Measurements from ENCODE around the gene C1orf21.

The C1orf21 gene

DNA sequence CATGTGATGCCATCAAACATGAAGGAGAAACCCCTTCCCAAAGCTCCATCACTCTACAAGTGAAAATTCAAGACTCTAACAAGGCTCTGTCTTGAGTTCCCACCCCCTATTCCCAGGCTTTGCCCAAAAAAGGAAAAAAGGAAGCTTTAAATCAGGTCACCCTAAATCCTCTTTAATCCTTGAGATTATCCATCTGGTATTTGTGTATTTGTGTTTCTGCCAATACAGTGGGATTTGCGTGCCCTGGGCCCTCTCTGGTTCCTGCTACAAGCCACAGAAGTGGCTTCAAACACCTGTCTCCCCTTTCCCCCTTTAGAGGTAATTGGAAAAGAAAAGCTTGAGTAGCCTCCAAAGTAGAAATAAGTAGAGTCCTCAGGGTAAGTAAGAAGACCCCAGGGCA is 247.5 kb downstream of the C1orf21 start:
- no peak for DNase-seq

- no peak for DNase-seq
Measured at GRCh38 chr1:184635347-184635979, 248.6 kb downstream of the C1orf21 start.

GRCh38 chr1:184635980-184636431 is 249.2 kb downstream of the C1orf21 start:
- DNase-seq = no peak

DNA sequence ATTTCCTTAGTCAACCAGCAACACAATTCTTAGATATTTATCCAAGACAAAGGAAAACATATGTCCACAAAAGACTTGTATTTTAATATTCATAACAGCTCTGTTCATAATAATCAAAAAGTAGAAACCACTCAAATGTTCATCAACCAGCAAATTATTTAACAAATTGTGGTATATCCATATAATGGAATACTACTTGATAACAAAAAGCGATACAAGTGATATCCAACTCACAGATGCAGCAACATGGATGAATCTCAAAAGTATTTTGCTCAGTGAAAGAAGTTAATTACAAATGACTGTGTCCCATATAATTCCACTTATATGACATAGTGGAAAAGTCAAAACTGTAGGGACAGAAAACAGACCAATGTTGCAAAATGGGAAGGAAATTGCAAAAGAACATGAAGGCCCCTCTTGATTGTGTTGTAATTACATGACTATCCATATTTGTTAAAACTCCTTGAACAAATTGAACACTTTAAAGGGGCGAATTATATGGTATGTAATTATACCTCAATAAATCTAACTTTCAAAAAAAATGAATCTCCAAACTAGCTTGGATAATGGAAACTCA is 250.9 kb downstream of the C1orf21 start:
- DNase-seq = no peak

DNA sequence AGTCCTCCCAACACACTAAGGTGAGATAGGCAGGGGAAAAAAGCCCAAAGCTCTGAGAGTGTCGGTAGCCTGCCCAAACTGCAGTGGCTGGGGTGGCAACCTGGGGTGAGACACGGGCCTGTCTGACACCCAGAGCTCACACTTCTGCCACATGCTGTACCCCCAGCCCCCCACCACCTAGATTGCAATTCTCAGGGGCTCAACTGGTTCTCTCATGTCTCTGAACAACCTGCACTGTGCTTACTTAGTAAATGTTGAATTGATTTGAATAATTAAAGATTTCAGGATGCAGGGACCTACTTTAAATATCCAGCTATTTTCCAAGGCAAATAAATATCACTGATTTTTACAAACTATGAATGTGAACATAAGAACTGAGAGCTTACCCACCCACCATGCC is 252.4 kb downstream of the C1orf21 start:
- no peak for DNase-seq

GRCh38 chr1:184640505-184640904 is 253.7 kb downstream of the C1orf21 start:
- DNase-seq = no peak

DNA sequence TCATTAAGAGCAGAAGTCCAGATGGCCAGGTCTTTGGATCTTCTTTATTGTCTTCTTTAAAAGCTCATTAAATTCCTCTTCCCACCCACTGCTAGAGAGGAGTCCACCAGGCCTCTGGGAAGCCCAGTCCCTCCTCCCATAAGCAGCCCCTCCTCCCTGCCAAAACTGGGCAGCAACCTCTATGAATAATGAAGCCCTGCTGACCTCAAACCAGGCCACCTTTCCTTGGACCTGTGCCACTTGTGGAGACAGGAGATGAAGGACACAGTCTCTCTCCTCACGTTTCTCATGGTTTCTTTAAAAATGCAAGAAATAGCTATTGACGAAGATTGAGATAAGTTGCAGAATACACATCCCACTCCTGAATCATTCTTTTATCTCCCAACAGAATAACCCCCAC is 255.1 kb downstream of the C1orf21 start:
- DNase-seq = no peak

GRCh38 chr1:184643661-184644060 is 256.8 kb downstream of the C1orf21 start:
- no peak for DNase-seq

DNA sequence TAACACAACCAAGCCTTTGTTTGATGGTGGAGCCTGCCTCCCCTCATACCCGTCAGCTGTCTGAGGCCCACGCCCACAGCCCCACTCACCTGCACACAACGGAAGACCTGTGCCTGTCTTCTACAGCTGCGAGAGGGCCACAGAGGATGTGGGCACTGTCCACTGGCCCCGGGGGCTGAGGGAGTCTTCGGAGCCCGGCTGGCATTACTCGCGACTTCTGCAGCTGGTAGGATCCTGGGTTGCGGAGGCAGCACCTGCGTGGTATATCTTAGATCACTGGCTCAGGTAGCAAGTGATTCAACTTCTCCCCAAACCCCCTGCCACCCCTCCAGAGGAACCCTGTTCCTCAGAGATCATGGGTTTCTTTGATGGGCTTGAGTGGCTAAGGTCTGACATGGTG is 257.9 kb downstream of the C1orf21 start:
- DNase-seq = no peak

GRCh38 chr1:184646178-184646701 is 259.4 kb downstream of the C1orf21 start:
- DNase-seq = no peak

- no peak for DNase-seq
Measured at GRCh38 chr1:184646824-184647223, 260.0 kb downstream of the C1orf21 start.

GRCh38 chr1:184647471-184647870 is 260.6 kb downstream of the C1orf21 start:
- DNase-seq = no peak

DNA sequence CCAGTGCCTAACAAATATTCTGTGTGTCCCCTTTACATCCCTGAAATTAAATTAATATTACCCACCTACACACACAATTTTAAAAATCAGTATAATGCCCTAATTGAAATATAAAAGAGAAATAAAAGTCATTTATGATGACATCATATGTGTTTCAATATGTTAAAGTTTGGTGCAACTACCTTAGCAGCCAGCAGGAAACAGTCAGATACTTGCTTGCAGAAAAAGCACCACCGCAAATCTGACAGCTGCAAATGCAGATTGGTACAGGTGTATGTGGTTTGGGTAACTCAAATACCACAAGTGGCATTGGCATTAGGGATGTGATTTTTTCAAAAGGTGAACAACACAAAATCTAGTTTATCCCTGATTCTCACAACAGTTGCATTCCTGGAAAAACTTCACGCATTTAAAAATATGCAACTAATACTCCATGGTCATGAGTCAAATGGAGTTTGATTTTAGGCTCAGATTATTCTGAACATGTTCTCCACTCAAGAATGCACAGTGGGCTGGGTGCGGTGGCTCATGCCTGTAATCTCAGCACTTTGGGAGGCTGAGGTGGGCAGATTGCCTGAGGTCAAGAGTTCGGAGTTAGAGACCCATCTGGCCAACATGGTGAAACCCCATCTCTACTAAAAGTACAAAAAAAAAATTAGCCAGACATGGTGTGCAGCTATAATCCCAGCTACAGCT is 261.5 kb downstream of the C1orf21 start:
- no peak for DNase-seq

GRCh38 chr1:184648856-184649201 is 262.0 kb downstream of the C1orf21 start:
- DNase-seq = no peak

DNA sequence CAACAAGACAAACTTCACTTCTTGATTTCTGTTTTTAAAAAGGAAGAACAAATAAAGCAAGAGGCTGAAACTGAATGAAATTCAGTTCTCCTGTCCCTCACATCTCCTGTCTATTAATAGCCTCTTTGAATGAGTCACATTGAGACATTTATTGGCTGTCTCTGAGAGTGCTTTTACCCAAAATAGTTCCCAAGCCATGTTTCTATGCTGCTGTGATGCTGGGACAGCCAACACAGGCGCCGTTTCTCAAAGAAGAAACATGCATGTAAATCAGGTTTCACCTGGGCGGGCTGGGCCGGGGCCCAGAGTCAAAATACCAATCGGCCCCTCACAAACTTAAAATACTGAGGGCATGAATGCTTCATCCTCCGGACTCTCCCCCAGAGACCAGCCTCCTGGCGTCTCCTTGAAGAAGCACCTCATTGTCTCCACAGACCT is 262.6 kb downstream of the C1orf21 start:
- peak; percentile 37 for DNase-seq

- no peak for DNase-seq
Measured at GRCh38 chr1:184650177-184650866, 263.5 kb downstream of the C1orf21 start.

GRCh38 chr1:184655185-184655584 is 268.4 kb downstream of the C1orf21 start:
- no peak for DNase-seq

- no peak for DNase-seq
Measured at GRCh38 chr1:184656221-184656620, 269.4 kb downstream of the C1orf21 start.

- no peak for DNase-seq
Measured at GRCh38 chr1:184658055-184658454, 271.2 kb downstream of the C1orf21 start.

DNA sequence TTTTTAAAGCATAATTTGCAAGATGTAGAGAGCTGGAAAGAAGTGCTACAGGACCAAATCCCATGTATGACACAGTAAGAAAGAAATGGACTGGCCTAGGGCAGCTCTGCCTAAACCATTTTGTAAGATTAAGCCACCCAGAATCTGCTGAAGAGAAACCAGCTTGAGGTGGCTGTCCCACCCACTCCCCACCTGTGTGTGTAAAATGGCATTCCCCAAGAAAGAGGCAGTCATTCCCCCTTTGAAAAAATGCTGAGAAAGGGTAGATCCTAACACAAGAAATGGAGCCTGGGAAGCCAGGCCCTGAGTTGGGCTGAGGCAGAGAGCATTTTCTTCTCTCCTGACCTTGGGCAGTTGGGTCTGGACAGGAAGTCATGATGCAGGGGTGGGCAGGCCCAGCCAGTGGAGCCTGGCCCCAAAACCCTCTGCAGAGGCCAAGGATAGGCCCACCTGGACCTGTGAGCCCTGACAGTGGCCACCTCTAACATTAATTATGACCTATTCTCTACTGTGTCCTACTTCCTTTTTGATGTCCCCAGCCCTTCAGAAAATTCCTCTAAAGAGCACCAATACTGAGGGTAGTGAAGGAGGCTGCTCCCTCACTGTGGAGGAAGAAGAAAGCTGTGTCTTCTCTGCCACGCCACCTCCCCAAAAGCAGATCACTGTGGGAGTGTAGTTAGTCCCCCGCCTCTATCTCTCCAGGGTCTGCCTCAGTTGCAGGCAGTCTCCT is 273.8 kb downstream of the C1orf21 start:
- no peak for DNase-seq

GRCh38 chr1:184661801-184662200 is 275.0 kb downstream of the C1orf21 start:
- DNase-seq = no peak

DNA sequence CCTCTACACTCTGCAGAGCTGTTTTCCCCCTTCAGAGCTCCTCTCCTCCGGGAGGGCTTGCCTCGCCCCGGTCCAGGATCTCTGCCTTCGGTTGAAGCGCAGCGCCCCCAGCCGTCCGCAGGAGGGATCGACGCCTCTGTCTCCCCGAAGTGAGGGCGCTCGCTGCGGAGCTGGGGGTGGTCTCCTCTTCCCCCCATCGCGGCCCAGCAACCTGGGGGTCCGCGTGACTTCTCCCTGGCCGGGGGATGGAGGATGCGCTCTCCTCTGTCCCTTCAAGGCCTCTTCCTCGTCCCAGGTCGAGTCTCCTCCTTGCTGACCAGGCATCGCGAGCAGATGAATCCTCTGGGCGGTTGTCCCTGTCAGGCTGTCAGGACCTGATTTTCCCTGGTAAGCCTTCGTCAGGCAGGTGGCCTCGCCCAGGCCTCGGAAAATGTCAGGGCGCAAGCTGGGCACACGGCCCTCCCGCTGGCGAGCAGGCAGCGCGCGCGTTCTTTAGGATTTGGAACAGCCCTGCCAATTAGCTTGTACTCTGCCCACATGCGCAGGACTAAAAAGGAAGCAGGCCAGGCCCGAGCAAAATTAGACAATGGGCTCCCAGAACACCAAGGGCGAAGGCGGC is 277.3 kb downstream of the C1orf21 start:
- DNase-seq = peak; percentile 59

Measured in fibroblast of skin of right quadriceps (primary cell).